GM12878 (cell line): ENCODE measurements around the gene SH3BGRL3. TPM values are rescaled to one million over a fixed set of nuclear protein-coding genes. Genes with fewer than 3 reads are reported as not detected.

Experiments
- BACH1 ChIP-seq: fragments of 450-650 bp; IDR thresholded peaks from 2 replicates; pipeline ENCODE4 v1.6.1; 2017; ENCODE audit warnings: mild to moderate bottlenecking, borderline replicate concordance
- CBX3 ChIP-seq: fragments of 200-600 bp; sonication (generic); IDR thresholded peaks from 2 replicates; pipeline ENCODE4 v1.6.1; 2016; ENCODE audit warnings: low read depth, borderline replicate concordance
- CREB1 ChIP-seq: IDR thresholded peaks from 2 replicates; pipeline ENCODE4 v1.6.1; 2012; ENCODE audit warnings: low read depth, mild to moderate bottlenecking, inconsistent platforms
- GABPA ChIP-seq: IDR thresholded peaks from 2 replicates; pipeline ENCODE4 v1.6.1; 2014; ENCODE audit warnings: antibody characterized with exemption, low read depth, mild to moderate bottlenecking, inconsistent platforms
- HCFC1 ChIP-seq: fragments of 150-350 bp; IDR thresholded peaks from 2 replicates; pipeline ENCODE4 v1.6.1; 2014; ENCODE audit warnings: low read length
- HDAC2 ChIP-seq: fragments of 200-600 bp; sonication (generic); IDR thresholded peaks from 2 replicates; pipeline ENCODE4 v1.6.1; 2017
- HSF1 ChIP-seq: fragments of 150-350 bp; IDR thresholded peaks from 2 replicates; pipeline ENCODE4 v1.6.1; 2014; ENCODE audit warnings: mild to moderate bottlenecking, low read depth, low read length
- IRF5 ChIP-seq: fragments of 450-650 bp; IDR thresholded peaks from 2 replicates; pipeline ENCODE4 v1.6.1; 2017; ENCODE audit warnings: borderline replicate concordance
- KAT2A ChIP-seq: conservative IDR thresholded peaks from 2 replicates; pipeline ENCODE4 v1.6.1; 2011; ENCODE audit warnings: low read depth, low read length; ENCODE audit not compliant: control insufficient read depth
- MLLT1 ChIP-seq: fragments of 450-650 bp; IDR thresholded peaks from 2 replicates; pipeline ENCODE4 v1.6.1; 2016; ENCODE audit warnings: mild to moderate bottlenecking
- NR2C1 ChIP-seq: fragments of 450-650 bp; IDR thresholded peaks from 2 replicates; pipeline ENCODE4 v1.6.1; 2017; ENCODE audit warnings: antibody characterized with exemption, mild to moderate bottlenecking, moderate library complexity
- NRF1 ChIP-seq: conservative IDR thresholded peaks from 2 replicates; pipeline ENCODE4 v1.6.1; 2011; ENCODE audit warnings: mild to moderate bottlenecking, low read depth, low read length, improper control_type of control experiment
- PKNOX1 ChIP-seq: fragments of 450-650 bp; IDR thresholded peaks from 2 replicates; pipeline ENCODE4 v1.6.1; 2016; ENCODE audit warnings: mild to moderate bottlenecking
- RELB ChIP-seq: fragments of 450-650 bp; IDR thresholded peaks from 2 replicates; pipeline ENCODE4 v1.6.1; 2017; ENCODE audit warnings: low read depth, mild to moderate bottlenecking, moderate library complexity
- SIX5 ChIP-seq: IDR thresholded peaks from 2 replicates; pipeline ENCODE4 v1.6.1; 2011; ENCODE audit warnings: mild to moderate bottlenecking, low read depth, low read length, moderate library complexity; ENCODE audit not compliant: severe bottlenecking
- TCF3 ChIP-seq: IDR thresholded peaks from 2 replicates; pipeline ENCODE4 v1.6.1; 2012; ENCODE audit warnings: low read depth, mild to moderate bottlenecking, low read length, borderline replicate concordance; ENCODE audit not compliant: insufficient read depth
- YY1 ChIP-seq: IDR thresholded peaks from 2 replicates; pipeline ENCODE4 v1.6.1; 2011; ENCODE audit warnings: low read depth, mild to moderate bottlenecking, low read length
- ZBED1 ChIP-seq: IDR thresholded peaks from 2 replicates; pipeline ENCODE4 v1.6.1; 2016; ENCODE audit warnings: borderline replicate concordance
- ZBTB33 ChIP-seq: fragments of 450-650 bp; IDR thresholded peaks from 2 replicates; pipeline ENCODE4 v1.6.1; 2017; ENCODE audit warnings: mild to moderate bottlenecking
- ZNF274 ChIP-seq: IDR thresholded peaks from one replicate; pipeline ENCODE4 v1.8.0; 2011; ENCODE audit not compliant: insufficient read length, insufficient read depth
- polyA plus RNA-seq, 11 experiments: library from polyadenylated mRNA; depleted of rRNA in 4 of 11; unstranded in 6 of 11; stranded (reverse) in 5 of 11; fragments of >200 nt; fragmentation: Nextera tagmentation in 4 of 11; fragmentation: Illumina TruSeq in 1 of 11; extraction: Ambion mirVana in 4 of 11; extraction: Trizol in 1 of 11; gene quantifications; 1 replicate in 1 of 11; 2 replicates in 10 of 11; pipeline versions ENCODE4 v1.2.1 to v1.2.3, GENCODE V29; 2011 to 2016; ENCODE audit warnings: inconsistent platforms in 2 of 11, missing spikeins in 2 of 11, low read depth in 1 of 11
- total RNA-seq, 4 experiments: library from RNA; depleted of rRNA in 3 of 4; stranded (reverse); fragments of >200 nt in 3 of 4; fragmentation: Illumina TruSeq in 1 of 4; extraction: Trizol in 1 of 4; gene quantifications; 2 replicates each; pipeline versions ENCODE4 v1.2.1 to v1.2.3, GENCODE V29; 2013 to 2021

The SH3BGRL3 gene
- total and polyA plus RNA-seq, 10 of the 15 experiments (the other 5 are each of a cell fraction or from before 2014, with no cell fraction given), result 39.7 to 390 (median 118) TPM

GRCh38 chr1:26275580-26276431, 4.1 kb upstream of the SH3BGRL3 start (continued):
- TF ChIP-seq CBX3, result no peak
- TF ChIP-seq HSF1, result no peak
- TF ChIP-seq RELB, result 0 out of 2 replicates have a peak, but pooled peaks have one; percentile 39
- TF ChIP-seq ZBTB33, result no peak
- TF ChIP-seq CREB1, result 0 out of 2 replicates have a peak, but pooled peaks have one; percentile 23
- no peak for TF ChIP-seq IRF5
- TF ChIP-seq BACH1, result no peak
- no peak for TF ChIP-seq ZBED1
- no peak for TF ChIP-seq GABPA
- TF ChIP-seq ZNF274, result no peak
- 0 out of 2 replicates have a peak, but pooled peaks have one; percentile 15 for TF ChIP-seq HCFC1
- TF ChIP-seq SIX5, result no peak
- TF ChIP-seq YY1, result peak; percentile 60; the same call in 1 of the 2 replicates
- no peak for TF ChIP-seq HDAC2
- 0 out of 2 replicates have a peak, but pooled peaks have one; percentile 18 for TF ChIP-seq PKNOX1
- no peak for TF ChIP-seq NR2C1
- no peak for TF ChIP-seq NRF1
- TF ChIP-seq MLLT1, result no peak
- TF ChIP-seq TCF3, result no peak
- TF ChIP-seq KAT2A, result no peak
